Measurements from ENCODE around the gene ERBIN.

- TF ChIP-seq CTCF (IDR thresholded peaks at IDR 0.05) (no peak), POLR2A (IDR thresholded peaks at IDR 0.05) (no peak)
These were observed 76.0 kb downstream of the ERBIN start for GRCh38 chr5:66002415-66002814.
